Transverse colon (tissue), 4 donors: ENCODE results near the gene PARVA.

Experiments
- EP300 ChIP-seq: sonication (generic); formaldehyde crosslinking; IDR thresholded peaks from one replicate; pipeline ENCODE4 v1.6.1; 2017; ENCODE audit warnings: antibody characterized with exemption, low read depth
- POLR2A ChIP-seq: fragments of 450-650 bp; IDR thresholded peaks from one replicate; pipeline ENCODE4 v1.6.1; 2016; ENCODE audit warnings: antibody characterized with exemption, mild to moderate bottlenecking, moderate library complexity
- POLR2AphosphoS5 ChIP-seq, 3 donors: sonication (generic); formaldehyde crosslinking; IDR thresholded peaks; one replicate each; pipeline ENCODE4 v1.6.1; 2016; ENCODE audit warnings: antibody characterized with exemption in 3 of 3
- TF ChIP-seq, protein P1 (sequence below), 5 experiments: fragments of 200-600 bp in 3 of 5; fragments of 450-650 bp in 2 of 5; sonication (generic) in 3 of 5; IDR thresholded peaks; 1 replicate in 2 of 5; 2 replicates in 3 of 5; pipeline ENCODE4 v1.5.1; 2016 to 2017; ENCODE audit warnings: antibody characterized with exemption in 5 of 5, inconsistent platforms in 3 of 5, mild to moderate bottlenecking in 2 of 5, moderate library complexity in 1 of 5

DNA sequence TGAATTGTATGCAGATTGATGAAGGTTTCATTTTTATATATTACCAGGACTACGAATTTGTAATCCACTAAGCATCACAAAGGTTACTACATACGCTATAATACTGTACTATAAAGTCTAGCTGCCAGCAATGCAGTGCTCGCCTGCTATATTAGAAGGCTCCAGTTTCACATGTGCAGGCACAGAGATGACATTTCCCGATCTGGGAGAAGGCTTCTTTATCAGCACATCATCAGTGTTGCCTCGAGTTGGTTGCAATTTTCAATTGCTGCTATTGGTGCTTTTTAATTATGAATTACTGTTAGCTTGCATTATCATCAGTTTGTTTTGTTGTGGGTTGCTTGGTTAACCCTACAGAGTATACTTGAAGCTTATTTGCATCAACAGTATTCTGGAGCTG is 153.6 kb downstream of the PARVA start:
- TF ChIP-seq, protein P1, sequence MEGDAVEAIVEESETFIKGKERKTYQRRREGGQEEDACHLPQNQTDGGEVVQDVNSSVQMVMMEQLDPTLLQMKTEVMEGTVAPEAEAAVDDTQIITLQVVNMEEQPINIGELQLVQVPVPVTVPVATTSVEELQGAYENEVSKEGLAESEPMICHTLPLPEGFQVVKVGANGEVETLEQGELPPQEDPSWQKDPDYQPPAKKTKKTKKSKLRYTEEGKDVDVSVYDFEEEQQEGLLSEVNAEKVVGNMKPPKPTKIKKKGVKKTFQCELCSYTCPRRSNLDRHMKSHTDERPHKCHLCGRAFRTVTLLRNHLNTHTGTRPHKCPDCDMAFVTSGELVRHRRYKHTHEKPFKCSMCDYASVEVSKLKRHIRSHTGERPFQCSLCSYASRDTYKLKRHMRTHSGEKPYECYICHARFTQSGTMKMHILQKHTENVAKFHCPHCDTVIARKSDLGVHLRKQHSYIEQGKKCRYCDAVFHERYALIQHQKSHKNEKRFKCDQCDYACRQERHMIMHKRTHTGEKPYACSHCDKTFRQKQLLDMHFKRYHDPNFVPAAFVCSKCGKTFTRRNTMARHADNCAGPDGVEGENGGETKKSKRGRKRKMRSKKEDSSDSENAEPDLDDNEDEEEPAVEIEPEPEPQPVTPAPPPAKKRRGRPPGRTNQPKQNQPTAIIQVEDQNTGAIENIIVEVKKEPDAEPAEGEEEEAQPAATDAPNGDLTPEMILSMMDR (IDR thresholded peaks at IDR 0.05), result no peak
- TF ChIP-seq POLR2A, result no peak
- TF ChIP-seq POLR2AphosphoS5 (IDR thresholded peaks at IDR 0.05), result no peak
- TF ChIP-seq EP300, result no peak
